Skeletal muscle tissue (tissue), 4 donors: ENCODE data around the gene KLF17. TPM values are rescaled to one million over a fixed set of nuclear protein-coding genes. Genes with fewer than 3 reads are reported as not detected.

ENCODE experiments used
- H3K27ac ChIP-seq: one replicate; pipeline ENCODE4 v1.7.0; 2013; ENCODE audit warnings: mild to moderate bottlenecking, low read depth, low read length, inconsistent platforms
- H3K27me3 ChIP-seq, 3 donors: one replicate each; pipeline ENCODE4 v1.7.0; 2013; ENCODE audit warnings: low read length in 3 of 3; ENCODE audit not compliant: control insufficient read depth in 3 of 3, insufficient read depth in 3 of 3
- H3K36me3 ChIP-seq, 3 donors: one replicate each; pipeline ENCODE4 v1.7.0; 2013; ENCODE audit warnings: low read length in 3 of 3; ENCODE audit not compliant: control insufficient read depth in 3 of 3, insufficient read depth in 3 of 3
- H3K4me1 ChIP-seq, 3 donors: one replicate each; pipeline ENCODE4 v1.7.0; 2013; ENCODE audit warnings: low read length in 3 of 3, mild to moderate bottlenecking in 3 of 3; ENCODE audit not compliant: control insufficient read depth in 3 of 3, insufficient read depth in 3 of 3
- H3K4me3 ChIP-seq, 3 donors: one replicate each; pipeline ENCODE4 v1.7.0; 2013; ENCODE audit warnings: low read length in 3 of 3
- H3K9ac ChIP-seq, 3 donors: one replicate each; pipeline ENCODE4 v1.7.0; 2013; ENCODE audit warnings: low read length in 3 of 3, mild to moderate bottlenecking in 3 of 3, moderate library complexity in 2 of 3, low read depth in 1 of 3
- H3K9me3 ChIP-seq, 3 donors: one replicate each; pipeline ENCODE4 v1.7.0; 2013; ENCODE audit warnings: low read length in 3 of 3; ENCODE audit not compliant: control insufficient read depth in 3 of 3
- total RNA-seq: library from RNA; depleted of rRNA; stranded (reverse); fragments of >200 nt; gene quantifications from one replicate; pipeline ENCODE4 v1.2.3, GENCODE V29; 2014
- donor health status: Osteomylitis.

KLF17 gene
- total RNA-seq, result under 0.01 TPM

- no peaks in the 10 kb centered on the region for H3K4me1 ChIP-seq
- no peaks in the 10 kb centered on the region for H3K36me3 ChIP-seq
- H3K4me3 ChIP-seq, result no peak within 1 kb of the TSS
- no peaks in the 10 kb centered on the region for H3K27me3 ChIP-seq
- no peak within 1 kb of the TSS for H3K9ac ChIP-seq
- no peaks in the 10 kb centered on the region for H3K9me3 ChIP-seq
- no peak within 1 kb of the TSS for H3K27ac ChIP-seq
Observed at GRCh38 chr1:44118682-44119081, at the start of gene KLF17. Gene KLF17 (plus strand): TSS chr1:44118821. CDS start chr1:44118908, 87 bp downstream.

GRCh38 chr1:44071461-44071860 is 47.2 kb upstream of the KLF17 start:
- H3K9ac ChIP-seq, result no peak overlapping the region
- no peaks in the 10 kb centered on the region for H3K36me3 ChIP-seq

GRCh38 chr1:44072204-44072603 is 46.4 kb upstream of the KLF17 start:
- H3K9ac ChIP-seq, result no peak overlapping the region
- no peak overlapping the region for H3K4me3 ChIP-seq
- no peaks in the 10 kb centered on the region for H3K36me3 ChIP-seq
- no peaks in the 10 kb centered on the region for H3K4me1 ChIP-seq
- peaks cover 2 to 7% (median 6%) of the 10 kb centered on the region in 3 donors for H3K27me3 ChIP-seq
- H3K27ac ChIP-seq, result no peak overlapping the region
- no peaks in the 10 kb centered on the region for H3K9me3 ChIP-seq

More at GRCh38 chr1:44071461-44071860, 47.2 kb upstream of the KLF17 start:
- Histone ChIP-seq H3K4me1 (no peaks in the 10 kb centered on the region), H3K4me3 (no peak overlapping the region), H3K27me3 (peaks cover 2 to 7% (median 6%) of the 10 kb centered on the region in 3 donors), H3K27ac (no peak overlapping the region), H3K9me3 (no peaks in the 10 kb centered on the region)

- Histone ChIP-seq H3K27ac (no peak overlapping the region), H3K27me3 (peaks cover 2 to 7% (median 3%) of the 10 kb centered on the region in 3 donors), H3K9me3 (no peaks in the 10 kb centered on the region), H3K36me3 (no peaks in the 10 kb centered on the region), H3K4me1 (no peaks in the 10 kb centered on the region), H3K9ac (no peak overlapping the region), H3K4me3 (no peak overlapping the region)
Observed at GRCh38 chr1:44072821-44073220, 45.8 kb upstream of the KLF17 start.

GRCh38 chr1:44073528-44073927 is 45.1 kb upstream of the KLF17 start:
- peaks cover 2 to 7% (median 2%) of the 10 kb centered on the region in 3 donors for H3K27me3 ChIP-seq
- H3K9ac ChIP-seq, result no peak overlapping the region
- H3K4me3 ChIP-seq, result no peak overlapping the region
- no peaks in the 10 kb centered on the region for H3K9me3 ChIP-seq
- H3K36me3 ChIP-seq, result no peaks in the 10 kb centered on the region
- H3K27ac ChIP-seq, result no peak overlapping the region
- no peaks in the 10 kb centered on the region for H3K4me1 ChIP-seq

- no peaks in the 10 kb centered on the region for H3K4me1 ChIP-seq
- no peaks in the 10 kb centered on the region for H3K9me3 ChIP-seq
- no peak overlapping the region for H3K4me3 ChIP-seq
- H3K27ac ChIP-seq, result no peak overlapping the region
- no peak overlapping the region for H3K9ac ChIP-seq
- H3K36me3 ChIP-seq, result no peaks in the 10 kb centered on the region
- peaks cover 2 to 7% (median 2%) of the 10 kb centered on the region in 3 donors for H3K27me3 ChIP-seq
Observed at GRCh38 chr1:44074415-44074814, 44.2 kb upstream of the KLF17 start.

GRCh38 chr1:44076066-44076465 is 42.6 kb upstream of the KLF17 start:
- Histone ChIP-seq H3K36me3 (no peaks in the 10 kb centered on the region), H3K4me3 (no peak overlapping the region), H3K27me3 (peaks cover 2 to 4% (median 2%) of the 10 kb centered on the region in 3 donors), H3K4me1 (no peaks in the 10 kb centered on the region), H3K27ac (no peak overlapping the region), H3K9ac (no peak overlapping the region), H3K9me3 (no peaks in the 10 kb centered on the region)

GRCh38 chr1:44077421-44077820 is 41.2 kb upstream of the KLF17 start:
- Histone ChIP-seq H3K36me3 (no peaks in the 10 kb centered on the region), H3K27me3 (peaks cover 2 to 10% (median 5%) of the 10 kb centered on the region in 3 donors), H3K27ac (no peak overlapping the region)

GRCh38 chr1:44078104-44078503 is 40.5 kb upstream of the KLF17 start:
- Histone ChIP-seq H3K9me3 (no peaks in the 10 kb centered on the region), H3K27ac (no peak overlapping the region)

More at GRCh38 chr1:44077421-44077820, 41.2 kb upstream of the KLF17 start:
- no peak overlapping the region for H3K4me3 ChIP-seq
- H3K4me1 ChIP-seq, result no peaks in the 10 kb centered on the region
- no peak overlapping the region for H3K9ac ChIP-seq
- no peaks in the 10 kb centered on the region for H3K9me3 ChIP-seq

GRCh38 chr1:44079566-44079965 is 39.1 kb upstream of the KLF17 start:
- Histone ChIP-seq H3K4me3 (no peak overlapping the region), H3K36me3 (no peaks in the 10 kb centered on the region), H3K27me3 (peaks cover 2 to 10% (median 9%) of the 10 kb centered on the region in 3 donors), H3K9ac (no peak overlapping the region), H3K4me1 (no peaks in the 10 kb centered on the region), H3K9me3 (no peaks in the 10 kb centered on the region), H3K27ac (no peak overlapping the region)

More at GRCh38 chr1:44078104-44078503, 40.5 kb upstream of the KLF17 start:
- Histone ChIP-seq H3K27me3 (peaks cover 2 to 10% (median 5%) of the 10 kb centered on the region in 3 donors), H3K9ac (no peak overlapping the region), H3K4me1 (no peaks in the 10 kb centered on the region), H3K4me3 (no peak overlapping the region), H3K36me3 (no peaks in the 10 kb centered on the region)
